ENCODE measurements around the gene NPAS3.

- TF ChIP-seq POLR2A (IDR thresholded peaks at IDR 0.05) (no peak), CTCF (IDR thresholded peaks at IDR 0.05) (no peak)
Measured at GRCh38 chr14:33564774-33565630, 626.3 kb downstream of the NPAS3 start.

Data from uterus (tissue), 2 donors.